DOHH2 (cell line): ENCODE data around the gene NXT1.

ENCODE experiments used
- H3F3A ChIP-seq: fragments of 200-600 bp; sonication (generic), shearing (Covaris generic); 2 replicates; pipeline ENCODE4 v1.6.0; 2016; ENCODE audit warnings: antibody characterized with exemption, mild to moderate bottlenecking; ENCODE audit not compliant: control insufficient read depth, insufficient read depth
- H3K27ac ChIP-seq: fragments of 200-600 bp; sonication (generic); 2 replicates; pipeline ENCODE4 v1.5.1; 2014; ENCODE audit warnings: low read depth, mild to moderate bottlenecking, low read length, moderate library complexity
- H3K27me3 ChIP-seq: fragments of 200-600 bp; sonication (generic); 2 replicates; pipeline ENCODE4 v1.6.1; 2014; ENCODE audit warnings: mild to moderate bottlenecking, low read length, mixed read lengths; ENCODE audit not compliant: control insufficient read depth
- H3K36me3 ChIP-seq: fragments of 200-600 bp; sonication (generic); 2 replicates; pipeline ENCODE4 v1.6.1; 2014; ENCODE audit warnings: mild to moderate bottlenecking, low read length, moderate library complexity, mixed read lengths; ENCODE audit not compliant: control insufficient read depth
- H3K4me1 ChIP-seq: fragments of 200-600 bp; sonication (generic); 2 replicates; pipeline ENCODE4 v1.6.1; 2014; ENCODE audit warnings: mild to moderate bottlenecking, low read length, mixed read lengths; ENCODE audit not compliant: control insufficient read depth
- H3K4me2 ChIP-seq: fragments of 200-600 bp; sonication (generic); 2 replicates; pipeline ENCODE4 v1.6.0; 2014; ENCODE audit warnings: mild to moderate bottlenecking, low read length, moderate library complexity
- H3K4me3 ChIP-seq: fragments of 200-600 bp; sonication (generic); 2 replicates; pipeline ENCODE4 v1.5.1; 2014; ENCODE audit warnings: mild to moderate bottlenecking, low read length, mixed read lengths
- H3K79me2 ChIP-seq: fragments of 200-600 bp; sonication (generic); 2 replicates; pipeline ENCODE4 v1.6.1; 2014; ENCODE audit warnings: mild to moderate bottlenecking, low read length, mixed read lengths; ENCODE audit not compliant: control insufficient read depth
- H3K9me2 ChIP-seq: fragments of 200-600 bp; sonication (generic); replicated peaks from 2 replicates; pipeline ENCODE4 v1.6.1; 2014; ENCODE audit warnings: mild to moderate bottlenecking, low read length, mixed read lengths; ENCODE audit not compliant: control insufficient read depth
- H3K9me3 ChIP-seq: fragments of 200-600 bp; sonication (generic); 2 replicates; pipeline ENCODE4 v1.6.1; 2014; ENCODE audit warnings: antibody characterized with exemption, low read length, mixed read lengths; ENCODE audit not compliant: control insufficient read depth, insufficient read depth
- H4K20me1 ChIP-seq: fragments of 200-600 bp; sonication (generic); 2 replicates; pipeline ENCODE4 v1.6.0; 2014; ENCODE audit warnings: low read depth, mild to moderate bottlenecking, antibody characterized with exemption, low read length, moderate library complexity; ENCODE audit not compliant: control insufficient read depth, insufficient read depth
- CTCF ChIP-seq: fragments of 200-600 bp; sonication (generic); IDR thresholded peaks from one replicate; pipeline ENCODE4 v1.5.1; 2014; ENCODE audit warnings: antibody characterized with exemption, mild to moderate bottlenecking, low read depth, low read length; ENCODE audit not compliant: poor library complexity, severe bottlenecking
- EZH2phosphoT487 ChIP-seq: fragments of 200-600 bp; sonication (generic); IDR thresholded peaks from 2 replicates; pipeline ENCODE4 v1.6.1; 2017; ENCODE audit warnings: borderline replicate concordance, mild to moderate bottlenecking, antibody characterized with exemption, low read length, moderate library complexity, mixed read lengths

NXT1 gene

GRCh38 chr20:23326774-23327173, 23.8 kb upstream of the NXT1 start:
- Histone ChIP-seq H3K9me3 (no peaks in the 10 kb centered on the region), H3K27me3 (no peaks in the 10 kb centered on the region), H3K4me2 (no peak overlapping the region), H3K9me2 (no peaks in the 10 kb centered on the region), H3K4me3 (no peak overlapping the region), H4K20me1 (no peaks in the 10 kb centered on the region), H3K79me2 (no peaks in the 10 kb centered on the region), H3F3A (no peaks in the 10 kb centered on the region), H3K4me1 (peaks cover 2% of the 10 kb centered on the region), H3K36me3 (no peaks in the 10 kb centered on the region), H3K27ac (no peak overlapping the region)
- TF ChIP-seq CTCF (no peak), EZH2phosphoT487 (no peak)

- H3F3A ChIP-seq, result no peaks in the 10 kb centered on the region
- H3K4me2 ChIP-seq, result no peak overlapping the region
- H3K79me2 ChIP-seq, result no peaks in the 10 kb centered on the region
- H3K36me3 ChIP-seq, result no peaks in the 10 kb centered on the region
- TF ChIP-seq CTCF (no peak), EZH2phosphoT487 (no peak)
- peaks cover 8% of the 10 kb centered on the region for H3K4me1 ChIP-seq
- no peak overlapping the region for H3K27ac ChIP-seq
- H3K9me3 ChIP-seq, result no peaks in the 10 kb centered on the region
- H4K20me1 ChIP-seq, result no peaks in the 10 kb centered on the region
- no peak overlapping the region for H3K4me3 ChIP-seq
- no peaks in the 10 kb centered on the region for H3K9me2 ChIP-seq
- no peaks in the 10 kb centered on the region for H3K27me3 ChIP-seq
These were observed 22.8 kb upstream of the NXT1 start for GRCh38 chr20:23327617-23328333.

GRCh38 chr20:23331450-23332350, 18.9 kb upstream of the NXT1 start:
- Histone ChIP-seq H3F3A (no peaks in the 10 kb centered on the region), H3K36me3 (no peaks in the 10 kb centered on the region), H3K4me1 (peaks cover 14% of the 10 kb centered on the region), H3K79me2 (no peaks in the 10 kb centered on the region), H3K9me3 (no peaks in the 10 kb centered on the region), H3K4me3 (no peak overlapping the region), H3K27me3 (no peaks in the 10 kb centered on the region), H3K9me2 (no peaks in the 10 kb centered on the region), H4K20me1 (no peaks in the 10 kb centered on the region), H3K4me2 (peak overlapping the region; percentile 3; the same call in 1 of the 2 replicates), H3K27ac (no peak overlapping the region)
- TF ChIP-seq EZH2phosphoT487 (no peak), CTCF (no peak)
